Suprapubic skin (tissue), 4 donors: ENCODE data around the gene SETMAR. TPM values are rescaled to one million over a fixed set of nuclear protein-coding genes. Genes with fewer than 3 reads are reported as not detected.

ENCODE experiments used
- DNase-seq, 2 donors: peaks; one replicate each; pipeline ENCODE4 v3.0.0-alpha.2; 2019; ENCODE audit warnings: low spot score in 2 of 2
- H3K27ac ChIP-seq: fragments of 200-600 bp; sonication (generic); one replicate; pipeline ENCODE4 v1.5.1; 2019
- H3K27me3 ChIP-seq: fragments of 200-600 bp; sonication (generic); one replicate; pipeline ENCODE4 v1.5.1; 2019
- H3K36me3 ChIP-seq: fragments of 200-600 bp; sonication (generic); one replicate; pipeline ENCODE4 v1.5.1; 2019
- H3K4me1 ChIP-seq: fragments of 200-600 bp; sonication (generic); one replicate; pipeline ENCODE4 v1.5.1; 2019
- H3K4me3 ChIP-seq: fragments of 200-600 bp; sonication (generic); one replicate; pipeline ENCODE4 v1.5.1; 2019; ENCODE audit warnings: mild to moderate bottlenecking
- H3K9me3 ChIP-seq: fragments of 200-600 bp; sonication (generic); one replicate; pipeline ENCODE4 v1.5.1; 2019
- EP300 ChIP-seq: sonication (generic); formaldehyde crosslinking; IDR thresholded peaks from one replicate; pipeline ENCODE4 v1.6.1; 2017; ENCODE audit warnings: antibody characterized with exemption
- POLR2A ChIP-seq, 2 donors: fragments of 450-650 bp; IDR thresholded peaks; one replicate each; pipeline ENCODE4 v1.6.1; 2017; ENCODE audit warnings: antibody characterized with exemption in 2 of 2, mild to moderate bottlenecking in 2 of 2, moderate library complexity in 2 of 2
- POLR2AphosphoS5 ChIP-seq, 3 donors: sonication (generic); formaldehyde crosslinking; IDR thresholded peaks; one replicate each; pipeline ENCODE4 v1.6.1; 2017; ENCODE audit warnings: antibody characterized with exemption in 3 of 3
- WGBS: methylation state at CpG from one replicate; pipeline ENCODE4 v1.1.5; 2018; 5-methylcytosine and 5-hydroxymethylcytosine counted together
- total RNA-seq, 4 donors: library from RNA; depleted of rRNA; stranded (reverse); fragments of >200 nt; gene quantifications; one replicate each; pipeline ENCODE4 v1.1.0, GENCODE V29; 2016
- TF ChIP-seq, protein P1 (sequence below), 2 donors: fragments of 200-600 bp in 1 of 2; fragments of 450-650 bp in 1 of 2; sonication (generic) in 1 of 2; IDR thresholded peaks; one replicate each; pipeline ENCODE4 v1.5.1; 2016 to 2019; ENCODE audit warnings: antibody characterized with exemption in 2 of 2, mild to moderate bottlenecking in 1 of 2, moderate library complexity in 1 of 2

Gene SETMAR
- total RNA-seq = 10 to 100 TPM; 13.4 to 27.4 (median 21.0) TPM

- peak; percentile 95 to 96 for DNase-seq
- WGBS = 0% methylated on average over 26 of the region's 62 CpGs
- Histone ChIP-seq H3K4me1 (peaks cover 41% of the 10 kb centered on the region), H3K9me3 (no peaks in the 10 kb centered on the region), H3K27me3 (no peaks in the 10 kb centered on the region), H3K4me3 (peak within 1 kb of the TSS; percentile 89), H3K27ac (peak within 1 kb of the TSS; percentile 96), H3K36me3 (no peaks in the 10 kb centered on the region)
- TF ChIP-seq, protein P1, sequence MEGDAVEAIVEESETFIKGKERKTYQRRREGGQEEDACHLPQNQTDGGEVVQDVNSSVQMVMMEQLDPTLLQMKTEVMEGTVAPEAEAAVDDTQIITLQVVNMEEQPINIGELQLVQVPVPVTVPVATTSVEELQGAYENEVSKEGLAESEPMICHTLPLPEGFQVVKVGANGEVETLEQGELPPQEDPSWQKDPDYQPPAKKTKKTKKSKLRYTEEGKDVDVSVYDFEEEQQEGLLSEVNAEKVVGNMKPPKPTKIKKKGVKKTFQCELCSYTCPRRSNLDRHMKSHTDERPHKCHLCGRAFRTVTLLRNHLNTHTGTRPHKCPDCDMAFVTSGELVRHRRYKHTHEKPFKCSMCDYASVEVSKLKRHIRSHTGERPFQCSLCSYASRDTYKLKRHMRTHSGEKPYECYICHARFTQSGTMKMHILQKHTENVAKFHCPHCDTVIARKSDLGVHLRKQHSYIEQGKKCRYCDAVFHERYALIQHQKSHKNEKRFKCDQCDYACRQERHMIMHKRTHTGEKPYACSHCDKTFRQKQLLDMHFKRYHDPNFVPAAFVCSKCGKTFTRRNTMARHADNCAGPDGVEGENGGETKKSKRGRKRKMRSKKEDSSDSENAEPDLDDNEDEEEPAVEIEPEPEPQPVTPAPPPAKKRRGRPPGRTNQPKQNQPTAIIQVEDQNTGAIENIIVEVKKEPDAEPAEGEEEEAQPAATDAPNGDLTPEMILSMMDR (IDR thresholded peaks at IDR 0.05) = no peak
- TF ChIP-seq POLR2A (IDR thresholded peaks at IDR 0.05) = peak in 1 of 2 donors; percentile 36
- TF ChIP-seq EP300 = no peak
These were observed at the start of gene SETMAR for GRCh38 chr3:4303187-4304123. TSS of gene SETMAR (plus strand) at chr3:4303369. CDS start at chr3:4303371, 2 bp downstream.

DNA sequence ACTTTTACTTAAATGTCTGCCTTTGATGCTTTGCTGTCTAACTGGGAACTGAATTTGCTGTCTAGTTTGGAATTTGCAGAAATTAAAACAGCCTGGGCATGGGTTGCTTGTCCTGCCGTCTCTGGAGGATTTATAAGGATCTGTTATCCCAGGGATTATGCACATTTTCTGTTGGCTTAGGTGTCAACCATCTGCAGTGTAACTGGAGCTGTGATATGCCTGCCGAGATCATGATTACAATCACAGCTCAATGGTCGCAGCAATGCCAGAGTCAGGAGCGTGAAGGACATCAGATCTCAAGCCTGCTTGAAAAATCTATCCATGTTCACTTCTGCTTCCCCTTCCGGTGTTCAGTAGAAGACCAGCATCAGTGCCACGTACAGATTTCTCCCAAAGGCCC is 41.8 kb upstream of the SETMAR start:
- no peaks in the 10 kb centered on the region for H3K36me3 ChIP-seq
- 78% methylated on average over 6 of the region's 6 CpGs for WGBS
- H3K9me3 ChIP-seq = no peaks in the 10 kb centered on the region
- no peaks in the 10 kb centered on the region for H3K4me1 ChIP-seq
- DNase-seq = no peak
- H3K27ac ChIP-seq = no peak overlapping the region
- no peak overlapping the region for H3K4me3 ChIP-seq
- H3K27me3 ChIP-seq = no peaks in the 10 kb centered on the region
- TF ChIP-seq EP300 (no peak), POLR2AphosphoS5 (IDR thresholded peaks at IDR 0.05) (no peak), POLR2A (IDR thresholded peaks at IDR 0.05) (no peak)
- TF ChIP-seq, protein P1 (IDR thresholded peaks at IDR 0.05) = no peak

DNA sequence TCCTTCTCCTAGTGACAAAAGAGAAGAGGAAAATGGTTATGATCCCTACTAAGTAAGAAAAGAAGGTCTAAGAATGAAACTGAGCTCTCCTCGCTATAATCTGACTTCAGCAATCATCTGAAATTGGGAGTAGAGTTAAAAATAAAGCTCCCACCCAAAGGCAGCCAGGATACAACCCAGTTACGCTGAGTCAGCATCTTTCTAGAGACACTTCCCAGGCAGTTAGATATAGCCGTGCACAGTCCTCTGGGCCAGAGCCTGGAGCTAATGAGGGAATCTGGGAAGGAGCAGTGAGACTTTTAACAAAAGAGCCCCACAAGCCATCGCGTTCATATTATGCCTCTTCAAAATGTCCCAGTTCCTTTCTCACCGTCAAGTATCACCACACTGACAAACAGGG is 39.1 kb upstream of the SETMAR start:
- DNase-seq = no peak
- 79% methylated on average over 6 of the region's 6 CpGs for WGBS
- TF ChIP-seq POLR2A (IDR thresholded peaks at IDR 0.05) = no peak
- Histone ChIP-seq H3K27ac (no peak overlapping the region), H3K9me3 (no peaks in the 10 kb centered on the region), H3K4me3 (no peak overlapping the region), H3K27me3 (no peaks in the 10 kb centered on the region), H3K36me3 (no peaks in the 10 kb centered on the region), H3K4me1 (no peaks in the 10 kb centered on the region)

DNA sequence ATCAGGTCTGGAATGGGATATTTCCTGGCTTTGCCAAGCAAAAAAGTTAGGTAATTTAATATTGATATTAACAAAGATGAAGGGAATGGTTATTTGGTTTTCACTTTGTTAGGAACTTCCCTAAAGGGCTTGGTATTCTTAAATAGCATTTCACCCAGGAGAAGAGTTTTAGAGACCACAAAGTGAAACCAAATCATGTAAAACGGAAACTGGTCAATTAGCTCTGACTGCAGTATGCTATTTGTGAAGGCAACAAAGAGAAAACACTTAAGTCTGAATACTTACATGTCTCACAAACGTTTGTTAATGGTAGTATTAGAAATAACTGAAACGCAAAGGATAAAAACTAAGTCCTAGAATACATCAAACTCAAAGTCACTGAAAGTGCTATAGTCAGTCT is 32.4 kb upstream of the SETMAR start:
- DNase-seq = no peak
- Histone ChIP-seq H3K4me1 (peaks cover 6% of the 10 kb centered on the region), H3K27ac (no peak overlapping the region), H3K27me3 (no peaks in the 10 kb centered on the region), H3K36me3 (no peaks in the 10 kb centered on the region), H3K9me3 (no peaks in the 10 kb centered on the region), H3K4me3 (no peak overlapping the region)
- WGBS = 49% methylated on average over 3 of the region's 3 CpGs
- TF ChIP-seq POLR2A (IDR thresholded peaks at IDR 0.05) = no peak
- TF ChIP-seq, protein P1 (IDR thresholded peaks at IDR 0.05) = no peak
- TF ChIP-seq POLR2AphosphoS5 (IDR thresholded peaks at IDR 0.05) = no peak
- no peak for TF ChIP-seq EP300

- Histone ChIP-seq H3K9me3 (no peaks in the 10 kb centered on the region), H3K27me3 (no peaks in the 10 kb centered on the region), H3K4me3 (no peak overlapping the region), H3K27ac (no peak overlapping the region), H3K36me3 (no peaks in the 10 kb centered on the region), H3K4me1 (peaks cover 6% of the 10 kb centered on the region)
- WGBS = 8% methylated on average over 4 of the region's 4 CpGs
- TF ChIP-seq, protein P1 (IDR thresholded peaks at IDR 0.05) = peak; percentile 31 to 38
- no peak for TF ChIP-seq EP300
- DNase-seq = no peak
These were observed 31.3 kb upstream of the SETMAR start for GRCh38 chr3:4271834-4272233.
